Stimulated activated CD4-positive, alpha-beta T cell treated with anti-CD3 and anti-CD28 coated beads, TNF-alpha, amount 100 ng/mL, for 1 hour (primary cell): ENCODE measurements around the gene WSCD2.

Source experiments
- DNase-seq, 3 donors: peaks; one replicate each; pipeline ENCODE4 v3.0.0-alpha.2; 2020; ENCODE audit warnings: low read depth in 3 of 3, low spot score in 1 of 3

WSCD2 gene

GRCh38 chr12:108126990-108127501, 2.0 kb upstream of the WSCD2 start:
- DNase-seq: no peak

GRCh38 chr12:108127654-108128053, 1.4 kb upstream of the WSCD2 start:
- no peak for DNase-seq

- DNase-seq: no peak
Observed at GRCh38 chr12:108128221-108129016, 669 bp upstream of the WSCD2 start.

GRCh38 chr12:108131035-108131434, 1.9 kb downstream of the WSCD2 start:
- DNase-seq: no peak

- DNase-seq: no peak
Observed at GRCh38 chr12:108131657-108132126, 2.6 kb downstream of the WSCD2 start.

GRCh38 chr12:108133482-108133881, 4.4 kb downstream of the WSCD2 start:
- DNase-seq: no peak

- no peak for DNase-seq
Observed at GRCh38 chr12:108134744-108135143, 5.7 kb downstream of the WSCD2 start.

- DNase-seq: no peak
Observed at GRCh38 chr12:108135627-108136026, 6.5 kb downstream of the WSCD2 start.

GRCh38 chr12:108136697-108137096, 7.6 kb downstream of the WSCD2 start:
- no peak for DNase-seq

- no peak for DNase-seq
Observed at GRCh38 chr12:108139454-108139853, 10.4 kb downstream of the WSCD2 start.

GRCh38 chr12:108140501-108140900, 11.4 kb downstream of the WSCD2 start:
- no peak for DNase-seq

- no peak for DNase-seq
Observed at GRCh38 chr12:108141600-108142130, 12.6 kb downstream of the WSCD2 start.

GRCh38 chr12:108143144-108143543, 14.1 kb downstream of the WSCD2 start:
- no peak for DNase-seq

GRCh38 chr12:108144080-108144479, 15.0 kb downstream of the WSCD2 start:
- no peak for DNase-seq

GRCh38 chr12:108145011-108145410, 15.9 kb downstream of the WSCD2 start:
- no peak for DNase-seq

- no peak for DNase-seq
Observed at GRCh38 chr12:108146035-108146893, 17.2 kb downstream of the WSCD2 start.

- DNase-seq: no peak
Observed at GRCh38 chr12:108147279-108147678, 18.2 kb downstream of the WSCD2 start.

- no peak for DNase-seq
Observed at GRCh38 chr12:108148521-108149074, 19.5 kb downstream of the WSCD2 start.

- no peak for DNase-seq
Observed at GRCh38 chr12:108150436-108150835, 21.3 kb downstream of the WSCD2 start.

GRCh38 chr12:108151533-108152169, 22.6 kb downstream of the WSCD2 start:
- DNase-seq: no peak

GRCh38 chr12:108152170-108152538, 23.1 kb downstream of the WSCD2 start:
- DNase-seq: no peak
